Body of pancreas (tissue), 4 donors: ENCODE data around the gene MTMR3. TPM values are rescaled to one million over a fixed set of nuclear protein-coding genes. Genes with fewer than 3 reads are reported as not detected.

Experiments
- ATAC-seq: fragments of 150-250 bp; one replicate; pipeline ENCODE4 v1.9.1; 2016
- DNase-seq, 4 donors: peaks; one replicate each; pipeline ENCODE4 v3.0.0-alpha.2; 2019
- H3K27ac ChIP-seq, 4 donors: fragments of 200-600 bp; sonication (generic); 1 replicate in 3 of 4; 2 replicates in 1 of 4; pipeline versions ENCODE4 v1.5.1 to v1.6.1; 2016 to 2019; ENCODE audit warnings: mild to moderate bottlenecking in 1 of 4, mixed read lengths in 1 of 4, moderate library complexity in 1 of 4
- H3K27me3 ChIP-seq, 2 donors: fragments of 200-600 bp; sonication (generic); one replicate each; pipeline ENCODE4 v1.6.0; 2016; ENCODE audit warnings: mild to moderate bottlenecking in 1 of 2
- H3K36me3 ChIP-seq, 2 donors: fragments of 200-600 bp; sonication (generic); replicated peaks in 1 of 2; 2 replicates each; pipeline ENCODE4 v1.5.1; 2016; ENCODE audit warnings: low read depth in 2 of 2; ENCODE audit not compliant: insufficient read depth in 1 of 2
- H3K4me1 ChIP-seq: fragments of 200-600 bp; sonication (generic); one replicate; pipeline ENCODE4 v1.6.0; 2016
- H3K4me3 ChIP-seq, 2 donors: fragments of 200-600 bp; sonication (generic); 1 replicate in 1 of 2; 2 replicates in 1 of 2; pipeline ENCODE4 v1.5.1; 2016 to 2019
- H3K9me3 ChIP-seq, 3 donors: fragments of 200-600 bp; sonication (generic); 1 replicate in 2 of 3; 2 replicates in 1 of 3; pipeline ENCODE4 v1.5.1; 2016
- POLR2A ChIP-seq, 3 donors: fragments of 450-650 bp; IDR thresholded peaks; one replicate each; pipeline ENCODE4 v1.6.1; 2016; ENCODE audit warnings: antibody characterized with exemption in 3 of 3, mild to moderate bottlenecking in 2 of 3
- WGBS, 2 donors: methylation state at CpG; one replicate each; pipeline ENCODE4 v1.1.5; 2017; 5-methylcytosine and 5-hydroxymethylcytosine counted together
- intact Hi-C: fragments of 100-400 bp; cut with DNase I; formaldehyde crosslinking; loops from one replicate; pipeline ENCODE4 v1.15.1; 2023
- total RNA-seq, 2 donors: library from RNA; depleted of rRNA; stranded (reverse); fragments of >200 nt; gene quantifications; one replicate each; pipeline ENCODE4 v1.1.0, GENCODE V29; 2016
- TF ChIP-seq, protein P1 (sequence below), 7 experiments: fragments of 450-650 bp in 4 of 7; fragments of 200-600 bp in 3 of 7; sonication (generic) in 3 of 7; IDR thresholded peaks; one replicate each; pipeline ENCODE4 v1.5.1; 2016 to 2019; ENCODE audit warnings: antibody characterized with exemption in 7 of 7

Gene MTMR3
- total RNA-seq, 2 donors from 2014 or later: 37.9 to 46.7 TPM

- intact Hi-C loops: no loop called here
- TF ChIP-seq, protein P1, sequence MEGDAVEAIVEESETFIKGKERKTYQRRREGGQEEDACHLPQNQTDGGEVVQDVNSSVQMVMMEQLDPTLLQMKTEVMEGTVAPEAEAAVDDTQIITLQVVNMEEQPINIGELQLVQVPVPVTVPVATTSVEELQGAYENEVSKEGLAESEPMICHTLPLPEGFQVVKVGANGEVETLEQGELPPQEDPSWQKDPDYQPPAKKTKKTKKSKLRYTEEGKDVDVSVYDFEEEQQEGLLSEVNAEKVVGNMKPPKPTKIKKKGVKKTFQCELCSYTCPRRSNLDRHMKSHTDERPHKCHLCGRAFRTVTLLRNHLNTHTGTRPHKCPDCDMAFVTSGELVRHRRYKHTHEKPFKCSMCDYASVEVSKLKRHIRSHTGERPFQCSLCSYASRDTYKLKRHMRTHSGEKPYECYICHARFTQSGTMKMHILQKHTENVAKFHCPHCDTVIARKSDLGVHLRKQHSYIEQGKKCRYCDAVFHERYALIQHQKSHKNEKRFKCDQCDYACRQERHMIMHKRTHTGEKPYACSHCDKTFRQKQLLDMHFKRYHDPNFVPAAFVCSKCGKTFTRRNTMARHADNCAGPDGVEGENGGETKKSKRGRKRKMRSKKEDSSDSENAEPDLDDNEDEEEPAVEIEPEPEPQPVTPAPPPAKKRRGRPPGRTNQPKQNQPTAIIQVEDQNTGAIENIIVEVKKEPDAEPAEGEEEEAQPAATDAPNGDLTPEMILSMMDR (IDR thresholded peaks at IDR 0.05): no peak
- no peak for TF ChIP-seq POLR2A (IDR thresholded peaks at IDR 0.05)
- Histone ChIP-seq H3K36me3 (no peaks in the 10 kb centered on the region), H3K4me3 (no peak overlapping the region), H3K4me1 (no peaks in the 10 kb centered on the region), H3K9me3 (no peaks in the 10 kb centered on the region), H3K27me3 (no peaks in the 10 kb centered on the region), H3K27ac (no peak overlapping the region)
- no peak for ATAC-seq
- 92 to 96% methylated on average over 4 of the region's 4 CpGs for WGBS, 2 donors
- no peak for DNase-seq
Observed at GRCh38 chr22:29926057-29926456, 43.1 kb downstream of the MTMR3 start.

GRCh38 chr22:29932136-29932535, 49.2 kb downstream of the MTMR3 start:
- WGBS, 2 donors: 61 to 66% methylated on average over 2 of the region's 2 CpGs
- Histone ChIP-seq H3K36me3 (no peaks in the 10 kb centered on the region), H3K9me3 (no peaks in the 10 kb centered on the region), H3K4me1 (peaks cover 21% of the 10 kb centered on the region), H3K4me3 (no peak overlapping the region), H3K27me3 (no peaks in the 10 kb centered on the region), H3K27ac (no peak overlapping the region)
- ATAC-seq (no peak), DNase-seq (no peak)
- intact Hi-C loops: no loop called here
- TF ChIP-seq, protein P1 (IDR thresholded peaks at IDR 0.05): no peak
- no peak for TF ChIP-seq POLR2A (IDR thresholded peaks at IDR 0.05)

- Histone ChIP-seq H3K4me3 (no peak overlapping the region), H3K27ac (no peak overlapping the region), H3K9me3 (no peaks in the 10 kb centered on the region), H3K4me1 (peaks cover 21% of the 10 kb centered on the region), H3K36me3 (no peaks in the 10 kb centered on the region), H3K27me3 (no peaks in the 10 kb centered on the region)
- WGBS, 2 donors: 94 to 100% methylated on average over 1 of the region's 1 CpG
- TF ChIP-seq, protein P1 (IDR thresholded peaks at IDR 0.05): no peak
- TF ChIP-seq POLR2A (IDR thresholded peaks at IDR 0.05): no peak
- no peak for DNase-seq
- no peak for ATAC-seq
- intact Hi-C loops: no loop called here
Observed at GRCh38 chr22:29933619-29934018, 50.6 kb downstream of the MTMR3 start.

GRCh38 chr22:29934596-29934995, 51.6 kb downstream of the MTMR3 start:
- Histone ChIP-seq H3K4me1 (peaks cover 21% of the 10 kb centered on the region), H3K9me3 (no peaks in the 10 kb centered on the region), H3K4me3 (no peak overlapping the region), H3K36me3 (no peaks in the 10 kb centered on the region), H3K27ac (no peak overlapping the region), H3K27me3 (no peaks in the 10 kb centered on the region)
- intact Hi-C loops: no loop called here
- no peak for ATAC-seq
- TF ChIP-seq, protein P1 (IDR thresholded peaks at IDR 0.05): no peak
- DNase-seq: no peak
- WGBS, 2 donors: 64 to 66% methylated on average over 2 of the region's 2 CpGs

- H3K9me3 ChIP-seq: no peaks in the 10 kb centered on the region
- peak overlapping the region in 1 of 4 donors; percentile 21 for H3K27ac ChIP-seq
- ATAC-seq (peak; percentile 82), DNase-seq (peak in 1 of 4 donors; percentile 22)
- no peaks in the 10 kb centered on the region for H3K27me3 ChIP-seq
- TF ChIP-seq, protein P1 (IDR thresholded peaks at IDR 0.05): no peak
- no peak for TF ChIP-seq POLR2A (IDR thresholded peaks at IDR 0.05)
- no peak overlapping the region for H3K4me3 ChIP-seq
- peaks cover 30% of the 10 kb centered on the region for H3K4me1 ChIP-seq
- H3K36me3 ChIP-seq: no peaks in the 10 kb centered on the region
- intact Hi-C loops: no loop called here
- 5 to 13% methylated on average over 1 of the region's 1 CpG for WGBS, 2 donors
Observed at GRCh38 chr22:29936186-29936585, 53.2 kb downstream of the MTMR3 start.
